ENCODE measurements around the gene FNDC1.
A peak's percentile ranks its signal among the peaks of the same experiment; 100 is the strongest.

Gene FNDC1

GRCh38 chr6:159161839-159162238 is 7.4 kb upstream of the FNDC1 start:
- H3K9ac ChIP-seq (ENCODE audit: low read depth, low read length): no peak overlapping the region
- no peaks in the 10 kb centered on the region for H3K4me1 ChIP-seq (ENCODE audit: insufficient read depth, low read length)
- peaks cover 33% of the 10 kb centered on the region for H3K27me3 ChIP-seq (ENCODE audit: insufficient read depth, low read length)
- no peak overlapping the region for H3K4me3 ChIP-seq (ENCODE audit: low read length)
- no peak overlapping the region for H3K27ac ChIP-seq (ENCODE audit: low read length)
- no peaks in the 10 kb centered on the region; the same call in 1 of the 2 replicates for H3K9me3 ChIP-seq (ENCODE audit: insufficient read depth, low read depth, low read length)
- no peaks in the 10 kb centered on the region for H3K36me3 ChIP-seq (ENCODE audit: insufficient read depth, low read depth, low read length)

- H3K27ac ChIP-seq (ENCODE audit: low read length): no peak overlapping the region
- no peak overlapping the region for H3K9ac ChIP-seq (ENCODE audit: low read depth, low read length)
- H3K4me1 ChIP-seq (ENCODE audit: insufficient read depth, low read length): no peaks in the 10 kb centered on the region
- H3K9me3 ChIP-seq (ENCODE audit: insufficient read depth, low read depth, low read length): no peaks in the 10 kb centered on the region
- H3K36me3 ChIP-seq (ENCODE audit: insufficient read depth, low read depth, low read length): no peaks in the 10 kb centered on the region
- H3K27me3 ChIP-seq (ENCODE audit: insufficient read depth, low read length): peaks cover 54% of the 10 kb centered on the region
- H3K4me3 ChIP-seq (ENCODE audit: low read length): no peak overlapping the region
These were observed 5.3 kb upstream of the FNDC1 start for GRCh38 chr6:159163901-159164370.

GRCh38 chr6:159168536-159169192 is 536 bp upstream of the FNDC1 start:
- H3K9ac ChIP-seq (ENCODE audit: low read depth, low read length): no peak overlapping the region
- H3K4me1 ChIP-seq (ENCODE audit: insufficient read depth, low read length): peaks cover 12% of the 10 kb centered on the region
- no peaks in the 10 kb centered on the region for H3K9me3 ChIP-seq (ENCODE audit: insufficient read depth, low read depth, low read length)
- no peaks in the 10 kb centered on the region for H3K36me3 ChIP-seq (ENCODE audit: insufficient read depth, low read depth, low read length)
- H3K27ac ChIP-seq (ENCODE audit: low read length): no peak overlapping the region
- H3K4me3 ChIP-seq (ENCODE audit: low read length): peak overlapping the region; percentile 66
- H3K27me3 ChIP-seq (ENCODE audit: insufficient read depth, low read length): peaks cover 97% of the 10 kb centered on the region

- Histone ChIP-seq H3K4me1 (ENCODE audit: insufficient read depth, low read length) (peaks cover 12% of the 10 kb centered on the region), H3K27me3 (ENCODE audit: insufficient read depth, low read length) (peaks cover 96% of the 10 kb centered on the region), H3K9ac (ENCODE audit: low read depth, low read length) (no peak overlapping the region), H3K36me3 (ENCODE audit: insufficient read depth, low read depth, low read length) (no peaks in the 10 kb centered on the region), H3K9me3 (ENCODE audit: insufficient read depth, low read depth, low read length) (no peaks in the 10 kb centered on the region), H3K4me3 (ENCODE audit: low read length) (peak overlapping the region; percentile 70), H3K27ac (ENCODE audit: low read length) (no peak overlapping the region)
These were observed 545 bp downstream of the FNDC1 start for GRCh38 chr6:159169557-159170332.

- Histone ChIP-seq H3K36me3 (ENCODE audit: insufficient read depth, low read depth, low read length) (no peaks in the 10 kb centered on the region), H3K27ac (ENCODE audit: low read length) (no peak overlapping the region), H3K4me3 (ENCODE audit: low read length) (peak overlapping the region; percentile 70), H3K27me3 (ENCODE audit: insufficient read depth, low read length) (peaks cover 93% of the 10 kb centered on the region), H3K9ac (ENCODE audit: low read depth, low read length) (no peak overlapping the region), H3K9me3 (ENCODE audit: insufficient read depth, low read depth, low read length) (no peaks in the 10 kb centered on the region), H3K4me1 (ENCODE audit: insufficient read depth, low read length) (peaks cover 12% of the 10 kb centered on the region)
These were observed 1.1 kb downstream of the FNDC1 start for GRCh38 chr6:159170333-159170672.

- no peaks in the 10 kb centered on the region for H3K36me3 ChIP-seq (ENCODE audit: insufficient read depth, low read depth, low read length)
- peaks cover 92% of the 10 kb centered on the region for H3K27me3 ChIP-seq (ENCODE audit: insufficient read depth, low read length)
- no peak overlapping the region for H3K4me3 ChIP-seq (ENCODE audit: low read length)
- peaks cover 12% of the 10 kb centered on the region for H3K4me1 ChIP-seq (ENCODE audit: insufficient read depth, low read length)
- H3K9ac ChIP-seq (ENCODE audit: low read depth, low read length): no peak overlapping the region
- H3K27ac ChIP-seq (ENCODE audit: low read length): no peak overlapping the region
- no peaks in the 10 kb centered on the region for H3K9me3 ChIP-seq (ENCODE audit: insufficient read depth, low read depth, low read length)
These were observed 2.0 kb downstream of the FNDC1 start for GRCh38 chr6:159170999-159171712.

GRCh38 chr6:159172091-159172491 is 2.9 kb downstream of the FNDC1 start:
- peaks cover 85% of the 10 kb centered on the region for H3K27me3 ChIP-seq (ENCODE audit: insufficient read depth, low read length)
- H3K27ac ChIP-seq (ENCODE audit: low read length): no peak overlapping the region
- no peak overlapping the region for H3K4me3 ChIP-seq (ENCODE audit: low read length)
- H3K36me3 ChIP-seq (ENCODE audit: insufficient read depth, low read depth, low read length): no peaks in the 10 kb centered on the region
- H3K9ac ChIP-seq (ENCODE audit: low read depth, low read length): no peak overlapping the region
- peaks cover 12% of the 10 kb centered on the region for H3K4me1 ChIP-seq (ENCODE audit: insufficient read depth, low read length)
- H3K9me3 ChIP-seq (ENCODE audit: insufficient read depth, low read depth, low read length): no peaks in the 10 kb centered on the region

GRCh38 chr6:159174263-159174969 is 5.2 kb downstream of the FNDC1 start:
- Histone ChIP-seq H3K36me3 (ENCODE audit: insufficient read depth, low read depth, low read length) (no peaks in the 10 kb centered on the region), H3K27me3 (ENCODE audit: insufficient read depth, low read length) (peaks cover 64% of the 10 kb centered on the region), H3K4me3 (ENCODE audit: low read length) (peak overlapping the region; percentile 54; the same call in 1 of the 2 replicates), H3K4me1 (ENCODE audit: insufficient read depth, low read length) (peaks cover 12% of the 10 kb centered on the region), H3K9ac (ENCODE audit: low read depth, low read length) (no peak overlapping the region), H3K9me3 (ENCODE audit: insufficient read depth, low read depth, low read length) (no peaks in the 10 kb centered on the region), H3K27ac (ENCODE audit: low read length) (no peak overlapping the region)

- Histone ChIP-seq H3K27ac (ENCODE audit: low read length) (no peak overlapping the region), H3K4me1 (ENCODE audit: insufficient read depth, low read length) (no peaks in the 10 kb centered on the region), H3K9ac (ENCODE audit: low read depth, low read length) (no peak overlapping the region), H3K9me3 (ENCODE audit: insufficient read depth, low read depth, low read length) (no peaks in the 10 kb centered on the region), H3K27me3 (ENCODE audit: insufficient read depth, low read length) (peaks cover 39% of the 10 kb centered on the region), H3K4me3 (ENCODE audit: low read length) (no peak overlapping the region), H3K36me3 (ENCODE audit: insufficient read depth, low read depth, low read length) (no peaks in the 10 kb centered on the region)
These were observed 7.7 kb downstream of the FNDC1 start for GRCh38 chr6:159176913-159177312.

GRCh38 chr6:159178847-159179246 is 9.6 kb downstream of the FNDC1 start:
- no peaks in the 10 kb centered on the region for H3K4me1 ChIP-seq (ENCODE audit: insufficient read depth, low read length)
- peaks cover 19% of the 10 kb centered on the region for H3K27me3 ChIP-seq (ENCODE audit: insufficient read depth, low read length)
- no peak overlapping the region for H3K27ac ChIP-seq (ENCODE audit: low read length)
- no peak overlapping the region for H3K9ac ChIP-seq (ENCODE audit: low read depth, low read length)
- H3K36me3 ChIP-seq (ENCODE audit: insufficient read depth, low read depth, low read length): no peaks in the 10 kb centered on the region
- H3K9me3 ChIP-seq (ENCODE audit: insufficient read depth, low read depth, low read length): no peaks in the 10 kb centered on the region
- H3K4me3 ChIP-seq (ENCODE audit: low read length): no peak overlapping the region

GRCh38 chr6:159180001-159180400 is 10.8 kb downstream of the FNDC1 start:
- H3K36me3 ChIP-seq (ENCODE audit: insufficient read depth, low read depth, low read length): no peaks in the 10 kb centered on the region
- H3K27me3 ChIP-seq (ENCODE audit: insufficient read depth, low read length): peaks cover 11% of the 10 kb centered on the region; the same call in 1 of the 2 replicates
- H3K4me3 ChIP-seq (ENCODE audit: low read length): no peak overlapping the region
- no peaks in the 10 kb centered on the region for H3K4me1 ChIP-seq (ENCODE audit: insufficient read depth, low read length)
- no peak overlapping the region for H3K27ac ChIP-seq (ENCODE audit: low read length)
- H3K9ac ChIP-seq (ENCODE audit: low read depth, low read length): no peak overlapping the region
- no peaks in the 10 kb centered on the region for H3K9me3 ChIP-seq (ENCODE audit: insufficient read depth, low read depth, low read length)

All from iPS-20b (cell line).